HG02884 (cell line): ENCODE results near the gene CA10.

Experiments
- ATAC-seq: cut with Tn5 transposase; IDR thresholded peaks from one replicate; pipeline ENCODE4 v1.9.1; 2021; ENCODE audit warnings: mild to moderate bottlenecking, moderate library complexity; ENCODE audit not compliant: unreplicated experiment

CA10 gene

DNA sequence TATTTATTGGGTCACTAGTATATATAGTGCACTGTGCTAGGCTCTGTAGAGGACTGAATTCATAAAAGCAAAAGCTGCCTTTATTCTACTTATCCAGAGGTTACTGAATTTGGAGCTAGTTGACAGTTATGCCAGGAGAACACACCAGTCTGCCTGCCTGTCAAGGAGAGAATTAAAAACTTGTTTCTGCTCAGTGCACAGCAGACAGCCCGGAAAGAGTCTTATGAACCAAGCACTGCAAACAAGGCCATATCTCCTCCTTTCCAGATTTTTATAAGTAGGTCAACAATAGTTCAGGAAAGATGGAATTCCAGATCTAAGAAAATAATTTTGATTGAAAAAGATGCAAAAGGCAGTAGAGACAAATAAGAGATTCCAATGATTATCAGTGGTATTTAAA is 267.8 kb downstream of the CA10 start:
- no peak for ATAC-seq

DNA sequence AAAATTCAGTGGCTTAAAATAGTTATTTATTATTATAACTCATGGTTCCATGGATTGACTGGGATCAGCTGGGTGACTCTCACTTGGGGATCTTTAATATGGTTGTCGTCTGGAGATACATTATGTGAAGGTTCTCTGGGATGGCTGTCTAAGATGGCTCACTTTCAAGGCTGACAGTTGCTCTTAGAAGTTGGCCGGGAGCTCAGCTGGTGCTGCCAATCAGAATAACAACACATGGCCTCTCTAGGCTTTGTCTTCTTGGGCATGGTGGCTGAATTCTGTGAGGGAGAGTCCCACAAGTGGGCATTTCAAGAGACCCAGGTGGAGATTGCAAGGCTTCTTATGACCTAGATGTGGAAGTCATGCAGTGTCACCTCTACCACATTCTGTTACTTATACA is 269.7 kb downstream of the CA10 start:
- no peak for ATAC-seq

- no peak for ATAC-seq
These were observed 281.5 kb downstream of the CA10 start for GRCh38 chr17:51876986-51877385.

GRCh38 chr17:51873302-51873701 is 285.2 kb downstream of the CA10 start:
- no peak for ATAC-seq

DNA sequence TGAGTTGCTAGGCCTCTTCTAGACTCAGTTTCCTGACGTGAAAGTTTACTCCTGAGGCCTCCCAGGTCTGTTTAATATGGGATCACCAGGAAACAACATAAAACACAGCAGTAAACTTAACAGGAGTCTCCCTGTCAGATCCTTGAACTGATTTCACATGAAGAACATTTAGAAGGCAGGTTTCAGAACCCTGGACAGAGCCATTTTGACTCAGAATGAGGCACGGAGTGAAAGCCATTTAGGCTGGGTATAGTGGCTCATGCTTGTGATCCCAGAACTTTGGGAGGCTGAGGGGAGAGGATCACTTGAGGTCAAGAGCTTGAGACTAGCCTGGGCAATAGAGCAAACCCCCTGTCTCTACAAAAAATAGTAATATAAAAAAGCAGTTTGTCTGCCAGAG is 289.1 kb downstream of the CA10 start:
- ATAC-seq, result no peak

GRCh38 chr17:51860954-51861561 is 297.5 kb downstream of the CA10 start:
- no peak for ATAC-seq

GRCh38 chr17:51857052-51857597 is 301.4 kb downstream of the CA10 start:
- no peak for ATAC-seq

DNA sequence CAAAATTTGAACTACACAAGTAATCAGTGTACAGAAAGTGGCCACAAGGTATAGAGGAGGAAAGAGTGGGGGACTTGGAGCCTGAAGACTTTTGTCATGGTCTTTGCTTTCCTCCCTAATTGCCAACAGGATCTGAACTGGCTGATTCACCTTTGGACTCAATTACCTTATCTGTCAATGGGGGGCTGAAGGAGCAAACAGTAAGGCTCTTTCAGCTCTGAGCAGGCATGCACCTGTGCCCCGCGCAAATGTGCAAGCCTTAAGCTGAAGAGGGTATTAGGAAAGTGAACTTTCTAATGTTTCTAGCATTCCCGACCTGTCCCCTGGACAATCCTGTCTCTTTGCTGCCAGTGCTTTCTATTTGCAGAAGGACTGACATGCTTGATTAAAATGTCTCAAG is 302.7 kb downstream of the CA10 start:
- ATAC-seq, result no peak

- no peak for ATAC-seq
These were observed 304.7 kb downstream of the CA10 start for GRCh38 chr17:51853857-51854256.

DNA sequence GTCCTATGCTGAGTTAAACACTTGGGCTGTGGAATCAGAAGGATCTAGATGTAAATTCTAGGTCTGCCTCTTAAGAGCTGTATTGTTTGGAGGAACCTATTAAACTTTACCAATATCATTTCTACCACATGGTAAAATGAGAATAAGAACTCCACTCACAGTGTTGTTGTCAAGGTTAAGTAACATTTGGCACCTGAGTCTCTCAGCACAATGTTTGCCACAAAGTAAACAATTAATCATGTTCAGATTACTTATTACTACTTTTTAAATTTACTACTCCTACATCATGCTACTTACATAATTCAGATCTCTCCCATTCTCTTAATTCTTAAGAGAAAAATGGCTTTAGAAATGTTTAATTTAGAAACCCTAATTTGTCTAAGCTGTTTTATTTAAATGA is 305.9 kb downstream of the CA10 start:
- ATAC-seq, result no peak

DNA sequence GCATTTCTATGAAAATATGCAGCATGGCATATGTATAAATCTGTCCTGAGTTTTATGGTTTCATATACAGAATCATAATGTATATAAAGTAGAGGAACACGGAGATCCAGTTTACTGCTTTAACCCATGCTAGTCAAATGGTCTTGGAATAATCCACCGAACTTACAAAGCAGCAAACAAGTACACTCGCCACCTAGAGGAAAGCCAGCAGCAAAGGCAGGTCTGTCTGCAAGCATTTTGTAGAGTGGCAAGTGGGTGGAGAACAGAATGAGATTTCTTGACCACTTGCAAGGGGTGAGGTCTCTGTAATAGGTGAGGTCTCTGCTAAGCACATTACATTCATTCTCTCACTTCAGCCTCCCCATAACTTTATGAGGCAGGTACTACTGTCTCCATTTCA is 308.3 kb downstream of the CA10 start:
- no peak for ATAC-seq

DNA sequence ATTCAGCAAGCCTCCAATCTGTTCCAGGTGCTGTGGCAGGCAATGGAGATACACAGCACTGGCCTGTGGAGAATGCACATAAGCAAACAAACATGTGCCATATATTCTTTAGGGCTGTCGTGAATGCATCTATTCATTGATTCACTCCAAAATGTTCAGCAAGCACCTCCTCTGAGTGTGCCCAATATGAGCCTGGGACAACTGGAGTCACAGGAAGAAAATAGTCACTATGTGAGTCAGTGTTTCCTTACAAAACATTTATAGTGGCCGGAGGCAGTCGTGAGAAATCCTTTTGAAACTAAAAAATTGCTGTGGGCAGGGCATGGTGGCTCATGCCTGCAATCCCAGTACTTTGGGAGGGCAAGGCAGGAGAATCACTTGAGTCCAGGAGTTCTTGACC is 310.1 kb downstream of the CA10 start:
- no peak for ATAC-seq

- no peak for ATAC-seq
These were observed 311.9 kb downstream of the CA10 start for GRCh38 chr17:51846566-51846965.

DNA sequence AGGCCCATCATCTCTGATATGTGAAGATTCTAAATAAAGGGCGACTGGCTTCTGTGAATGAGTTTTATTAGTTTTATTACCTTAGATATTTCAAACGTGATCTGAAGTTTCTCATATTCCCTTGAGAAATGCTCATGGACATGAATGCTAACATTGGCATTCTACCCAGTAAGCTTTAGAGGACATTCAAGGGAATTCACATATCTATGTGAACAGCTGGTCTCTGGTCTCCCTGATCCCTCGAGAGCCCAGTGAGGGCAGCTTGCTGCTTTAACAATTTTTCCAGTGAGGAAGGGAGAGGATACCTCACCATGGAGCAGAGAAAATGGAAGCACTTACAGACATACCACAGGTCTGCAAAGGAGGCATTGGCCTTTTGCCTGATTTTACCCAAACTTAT is 312.7 kb downstream of the CA10 start:
- ATAC-seq, result no peak

- ATAC-seq, result no peak
These were observed 315.8 kb downstream of the CA10 start for GRCh38 chr17:51842763-51843162.

GRCh38 chr17:51841669-51842068 is 316.8 kb downstream of the CA10 start:
- no peak for ATAC-seq

- no peak for ATAC-seq
These were observed 317.8 kb downstream of the CA10 start for GRCh38 chr17:51840688-51841087.

DNA sequence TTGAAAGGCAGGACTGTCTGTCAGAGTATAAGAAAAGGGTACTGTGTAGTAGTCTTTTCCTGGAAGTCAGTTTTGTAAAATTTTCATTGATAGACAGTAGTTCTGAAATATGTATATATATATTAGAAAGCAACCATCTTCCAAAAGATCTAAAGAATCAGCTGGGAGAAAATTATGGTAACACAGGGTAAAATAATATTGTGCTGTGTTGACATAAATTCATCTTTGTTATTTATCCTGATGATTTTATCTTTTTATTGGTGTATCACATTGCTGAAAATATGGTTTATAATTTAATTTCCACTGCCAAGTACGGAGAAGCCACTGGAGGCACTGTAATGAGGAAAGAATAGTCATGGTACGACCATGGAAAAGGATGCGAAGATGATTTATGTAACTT is 324.9 kb downstream of the CA10 start:
- no peak for ATAC-seq

DNA sequence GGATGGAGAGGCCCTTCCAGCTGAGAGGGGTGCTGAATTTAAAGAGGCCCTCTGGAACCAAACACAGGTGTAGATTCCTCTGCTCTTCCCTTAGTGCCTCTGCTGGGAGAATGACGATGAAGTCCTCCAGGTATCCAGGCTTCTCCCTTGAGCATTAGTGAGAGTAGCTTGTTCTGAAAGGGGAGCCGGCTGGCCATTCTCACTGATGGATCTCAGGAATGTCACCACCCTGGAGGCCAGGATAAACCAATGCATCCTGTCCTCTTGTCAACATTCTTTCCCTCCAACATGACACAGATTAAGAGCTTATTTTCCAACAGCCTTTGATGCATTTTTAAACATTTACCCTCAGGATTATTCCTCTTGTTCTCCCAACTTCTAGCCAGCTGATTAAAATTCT is 325.5 kb downstream of the CA10 start:
- no peak for ATAC-seq

GRCh38 chr17:51830886-51831285 is 327.6 kb downstream of the CA10 start:
- ATAC-seq, result no peak

GRCh38 chr17:51830451-51830850 is 328.1 kb downstream of the CA10 start:
- no peak for ATAC-seq

- no peak for ATAC-seq
These were observed 329.6 kb downstream of the CA10 start for GRCh38 chr17:51828901-51829300.

- ATAC-seq, result no peak
These were observed 331.4 kb downstream of the CA10 start for GRCh38 chr17:51827140-51827539.
